Endothelial cell of umbilical vein (primary cell): ENCODE measurements around the gene PKD1L1. TPM values are rescaled to one million over a fixed set of nuclear protein-coding genes. Genes with fewer than 3 reads are reported as not detected.

ENCODE experiments used
- BruUV-seq: library from RNA; stranded (reverse); fragments of 400-500 nt; replicated peaks from 2 replicates; lab custom pipeline; 2021; lab: Mats Ljungman, UMichigan
- CTCF ChIA-PET: fragments of 300-600, 350-600 bp; sonication (Branson Sonifier 250); formaldehyde crosslinking; loops from one replicate; lab custom pipeline; 2021; ENCODE audit warnings: antibody characterized with exemption, inconsistent platforms; lab: Charles Lee
- POLR2A ChIA-PET: fragments of 300-600, 350-600 bp; sonication (Branson Sonifier 250); formaldehyde crosslinking; loops from one replicate; lab custom pipeline; 2021; ENCODE audit warnings: antibody characterized with exemption, inconsistent platforms; lab: Charles Lee
- DNase-seq: peaks from one replicate; pipeline ENCODE4 v3.0.0-alpha.2; 2011; ENCODE audit warnings: low read depth, low spot score
- FAIRE-seq: peaks from 2 replicates; lab custom pipeline; 2011; peaks lifted over from hg19 to GRCh38; lab: Jason Lieb, UNC
- H2AFZ ChIP-seq: 2 replicates; pipeline ENCODE4 v1.6.0; 2012; ENCODE audit warnings: low read depth, low read length, control low read depth, inconsistent platforms
- H3K27ac ChIP-seq: 2 replicates; pipeline ENCODE4 v1.5.1; 2011; ENCODE audit warnings: low read depth, mild to moderate bottlenecking, control low read depth, low read length, moderate library complexity; ENCODE audit not compliant: insufficient read depth
- H3K27me3 ChIP-seq, 2 experiments: 2 replicates each; pipeline versions ENCODE4 v1.6.0 to v1.6.1; 2011; ENCODE audit warnings: low read length in 2 of 2, mixed read lengths in 1 of 2; ENCODE audit not compliant: control insufficient read depth in 2 of 2, insufficient read depth in 2 of 2
- H3K36me3 ChIP-seq, 2 experiments: 2 replicates in 1 of 2; 3 replicates in 1 of 2; pipeline ENCODE4 v1.5.1; 2011; ENCODE audit warnings: low read length in 2 of 2, mild to moderate bottlenecking in 1 of 2, moderate library complexity in 1 of 2; ENCODE audit not compliant: control insufficient read depth in 2 of 2, insufficient read depth in 2 of 2; ENCODE audit errors: extremely low read depth in 1 of 2
- H3K4me1 ChIP-seq: 3 replicates; pipeline ENCODE4 v1.5.1; 2011; ENCODE audit warnings: mild to moderate bottlenecking, low read length; ENCODE audit not compliant: control insufficient read depth, insufficient read depth; ENCODE audit errors: extremely low read depth
- H3K4me2 ChIP-seq: 2 replicates; pipeline ENCODE4 v1.6.1; 2011; ENCODE audit warnings: low read length, control low read depth, mixed read lengths; ENCODE audit not compliant: insufficient read depth
- H3K4me3 ChIP-seq, 3 experiments: fragments of 200-600 bp in 1 of 3; sonication (generic), shearing (Covaris generic) in 1 of 3; replicated peaks in 1 of 3; 2 replicates each; pipeline ENCODE4 v1.5.1; 2011 to 2016; ENCODE audit warnings: control low read depth in 3 of 3, low read length in 3 of 3, mild to moderate bottlenecking in 2 of 3, inconsistent platforms in 1 of 3, low read depth in 1 of 3, moderate library complexity in 1 of 3; ENCODE audit not compliant: insufficient read depth in 1 of 3
- H3K79me2 ChIP-seq: 2 replicates; pipeline ENCODE4 v1.6.0; 2012; ENCODE audit warnings: low read length, inconsistent platforms; ENCODE audit not compliant: control insufficient read depth, insufficient read depth
- H3K9ac ChIP-seq: replicated peaks from 2 replicates; pipeline ENCODE3; 2011; ENCODE audit warnings: low read length, control low read depth; ENCODE audit not compliant: insufficient read depth; ENCODE audit errors: extremely low read depth
- H3K9me1 ChIP-seq: replicated peaks from 3 replicates; pipeline ENCODE4 v1.6.0; 2011; ENCODE audit warnings: mild to moderate bottlenecking, low read length; ENCODE audit not compliant: control insufficient read depth, insufficient read depth; ENCODE audit errors: extremely low read depth
- H3K9me3 ChIP-seq: replicated peaks from 2 replicates; pipeline ENCODE4 v1.5.1; 2012; ENCODE audit warnings: low read length, inconsistent platforms; ENCODE audit not compliant: control insufficient read depth, insufficient read depth
- H4K20me1 ChIP-seq: replicated peaks from 2 replicates; pipeline ENCODE3; 2011; ENCODE audit warnings: mild to moderate bottlenecking, low read length; ENCODE audit not compliant: control insufficient read depth, insufficient read depth; ENCODE audit errors: extremely low read depth
- CTCF ChIP-seq, 2 donors: IDR thresholded peaks; 1 replicate in 1 of 2; 2 replicates in 1 of 2; pipeline ENCODE4 v1.5.1; 2011; ENCODE audit warnings: low read length in 2 of 2, mild to moderate bottlenecking in 2 of 2, moderate library complexity in 2 of 2, control low read depth in 1 of 2, inconsistent platforms in 1 of 2, low read depth in 1 of 2; ENCODE audit not compliant: insufficient read depth in 1 of 2; ENCODE audit errors: extremely low read depth in 1 of 2
- EZH2 ChIP-seq: IDR thresholded peaks from 2 replicates; pipeline ENCODE4 v1.6.1; 2012; ENCODE audit warnings: borderline replicate concordance, low read depth, mild to moderate bottlenecking, moderate library complexity, low read length, inconsistent platforms; ENCODE audit not compliant: severe bottlenecking
- FOS ChIP-seq: IDR thresholded peaks from 2 replicates; pipeline ENCODE4 v1.6.1; 2011; ENCODE audit warnings: mild to moderate bottlenecking, low read length, moderate library complexity, borderline replicate concordance; ENCODE audit not compliant: insufficient read depth
- GATA2 ChIP-seq: IDR thresholded peaks from 2 replicates; pipeline ENCODE4 v1.7.0; 2011; ENCODE audit warnings: low read depth, mild to moderate bottlenecking, moderate library complexity, mixed read lengths, low read length; ENCODE audit not compliant: insufficient read length, insufficient read depth
- JUN ChIP-seq: IDR thresholded peaks from 2 replicates; pipeline ENCODE4 v1.6.1; 2011; ENCODE audit warnings: borderline replicate concordance, low read depth; ENCODE audit not compliant: insufficient read length, insufficient read depth
- MAX ChIP-seq: IDR thresholded peaks from 2 replicates; pipeline ENCODE4 v1.6.1; 2011; ENCODE audit not compliant: insufficient read depth, insufficient read length
- MYC ChIP-seq: IDR thresholded peaks from one replicate; pipeline ENCODE4 v1.6.1; 2011; ENCODE audit warnings: mild to moderate bottlenecking, low read depth, low read length
- POLR2A ChIP-seq: IDR thresholded peaks from 2 replicates; pipeline ENCODE4 v1.6.1; 2012; ENCODE audit warnings: low read depth, mild to moderate bottlenecking, control low read depth, low read length
- POLR2AphosphoS5 ChIP-seq: IDR thresholded peaks from 2 replicates; pipeline ENCODE4 v1.6.1; 2012; ENCODE audit warnings: low read depth, mild to moderate bottlenecking, control low read depth, low read length, moderate library complexity; ENCODE audit not compliant: insufficient read depth
- dilution Hi-C: fragments of 300-500 bp; cut with MboI; formaldehyde crosslinking; loops from one replicate; pipeline ENCODE4 v1.15.0; 2019; ENCODE audit warnings: low sequenced_read_pairs; ENCODE audit not compliant: extremely low pct_ligation_motif_present
- intact Hi-C: fragments of 100-400 bp; cut with micrococcal nuclease; formaldehyde crosslinking; loops from one replicate; pipeline ENCODE4 v1.10.0; 2022
- polyA plus RNA-seq, 4 experiments: library from polyadenylated mRNA; depleted of rRNA in 3 of 4; stranded (reverse) in 3 of 4; unstranded in 1 of 4; fragments of >200 nt; gene quantifications; 2 replicates each; pipeline versions ENCODE4 v1.2.1 to v1.2.3, GENCODE V29; 2011 to 2012; ENCODE audit warnings: missing spikeins in 1 of 4
- total RNA-seq: library from RNA; stranded (reverse); gene quantifications from 2 replicates; pipeline ENCODE4 v1.2.3, GENCODE V29; 2021

The PKD1L1 gene
- total and polyA plus RNA-seq, 2 donors (not counting 3 experiments of a cell fraction or from before 2014, with no cell fraction given), result 4.1 to 5.9 TPM

- intact Hi-C loops (no loop called here), dilution Hi-C loops (no loop called here)
- ChIA-PET POLR2A (no interaction called here), CTCF (no interaction called here)
- Histone ChIP-seq H3K36me3 (no peaks in the 10 kb centered on the region), H3K79me2 (no peaks in the 10 kb centered on the region), H3K4me1 (no peaks in the 10 kb centered on the region), H4K20me1 (no peaks in the 10 kb centered on the region), H2AFZ (no peak overlapping the region), H3K9me3 (no peaks in the 10 kb centered on the region), H3K27me3 (no peaks in the 10 kb centered on the region), H3K4me3 (no peak overlapping the region), H3K4me2 (no peak overlapping the region), H3K27ac (no peak overlapping the region), H3K9ac (no peak overlapping the region), H3K9me1 (no peaks in the 10 kb centered on the region)
- DNase-seq (no peak), FAIRE-seq (no peak)
- TF ChIP-seq MAX, result no peak
- no peak for TF ChIP-seq GATA2
- TF ChIP-seq POLR2AphosphoS5, result no peak
- no peak for TF ChIP-seq CTCF (IDR thresholded peaks at IDR 0.05; ENCODE audit: extremely low read depth in 1 of 2, insufficient read depth in 1 of 2, low read depth in 1 of 2, low read length in 2 of 2)
- no TSS peak for BruUV-seq
Observed at GRCh38 chr7:47907981-47908616, 40.2 kb downstream of the PKD1L1 start.

- FAIRE-seq, result no peak
- H3K79me2 ChIP-seq, result no peaks in the 10 kb centered on the region
- TF ChIP-seq MAX, result no peak
- TF ChIP-seq CTCF (IDR thresholded peaks at IDR 0.05; ENCODE audit: extremely low read depth in 1 of 2, insufficient read depth in 1 of 2, low read depth in 1 of 2, low read length in 2 of 2), result no peak
- TF ChIP-seq EZH2, result no peak
- no peak for TF ChIP-seq JUN
- no peak for TF ChIP-seq POLR2A
- TF ChIP-seq FOS, result no peak
- TF ChIP-seq MYC, result no peak
- TF ChIP-seq GATA2, result no peak
- no peak for TF ChIP-seq POLR2AphosphoS5
- intact Hi-C loops (no loop called here), dilution Hi-C loops (no loop called here)
- H4K20me1 ChIP-seq, result no peaks in the 10 kb centered on the region
- H3K27me3 ChIP-seq, result no peaks in the 10 kb centered on the region
- ChIA-PET POLR2A (no interaction called here), CTCF (no interaction called here)
- no TSS peak for BruUV-seq
- H3K4me3 ChIP-seq, result no peak overlapping the region
- no peaks in the 10 kb centered on the region for H3K4me1 ChIP-seq
- H2AFZ ChIP-seq, result no peak overlapping the region
- H3K27ac ChIP-seq, result no peak overlapping the region
- DNase-seq, result no peak
- H3K4me2 ChIP-seq, result no peak overlapping the region
- no peaks in the 10 kb centered on the region for H3K9me3 ChIP-seq
- no peak overlapping the region for H3K9ac ChIP-seq
- H3K9me1 ChIP-seq, result no peaks in the 10 kb centered on the region
- no peaks in the 10 kb centered on the region for H3K36me3 ChIP-seq
Observed at GRCh38 chr7:47906883-47907282, 41.4 kb downstream of the PKD1L1 start.
